ENCODE data around the gene SBSN. TPM values are rescaled to one million over a fixed set of nuclear protein-coding genes. Genes with fewer than 3 reads are reported as not detected.

The SBSN gene
- total RNA-seq, 4 donors from 2014 or later = 0.93 TPM; not detected in 3

GRCh38 chr19:35529241-35530218 lies 1.4 kb upstream of the SBSN start:
- TF ChIP-seq CTCF (IDR thresholded peaks at IDR 0.05) = no peak
- DNase-seq (ENCODE audit: low spot score) = no peak
- ATAC-seq (ENCODE audit: low FRiP score) = no peak

- ATAC-seq (ENCODE audit: low FRiP score) (no peak), DNase-seq (ENCODE audit: low spot score) (no peak)
- TF ChIP-seq CTCF (IDR thresholded peaks at IDR 0.05) = no peak
These were observed 2.2 kb downstream of the SBSN start for GRCh38 chr19:35525873-35526272.

GRCh38 chr19:35524181-35524837 lies 3.8 kb downstream of the SBSN start:
- no peak for ATAC-seq (ENCODE audit: low FRiP score)
- no peak for DNase-seq (ENCODE audit: low spot score)
- no peak for TF ChIP-seq CTCF (IDR thresholded peaks at IDR 0.05)

- TF ChIP-seq CTCF (IDR thresholded peaks at IDR 0.05) = no peak
These were observed 5.3 kb downstream of the SBSN start for GRCh38 chr19:35522745-35523327.

GRCh38 chr19:35521124-35521743 lies 6.9 kb downstream of the SBSN start:
- DNase-seq (ENCODE audit: low spot score) = no peak
- no peak for TF ChIP-seq CTCF (IDR thresholded peaks at IDR 0.05)
- no peak for ATAC-seq (ENCODE audit: low FRiP score)

More at GRCh38 chr19:35522745-35523327, 5.3 kb downstream of the SBSN start:
- ATAC-seq (ENCODE audit: low FRiP score) (no peak), DNase-seq (ENCODE audit: low spot score) (no peak)

GRCh38 chr19:35519291-35519690 lies 8.8 kb downstream of the SBSN start:
- TF ChIP-seq CTCF (IDR thresholded peaks at IDR 0.05) = no peak
- ATAC-seq (ENCODE audit: low FRiP score) (no peak), DNase-seq (ENCODE audit: low spot score) (no peak)
